H1 (cell line): Measurements from ENCODE around the gene FRMD3. TPM values are rescaled to one million over a fixed set of nuclear protein-coding genes. Genes with fewer than 3 reads are reported as not detected.
A peak's percentile ranks its signal among the peaks of the same experiment; 100 is the strongest.

ENCODE experiments used
- CTCF ChIA-PET: fragments of 300-600 bp; sonication (Branson Sonifier 250); formaldehyde crosslinking; loops from one replicate; lab custom pipeline; 2021; ENCODE audit not compliant: partially characterized antibody; lab: Charles Lee
- POLR2A ChIA-PET: fragments of 300-600 bp; sonication (Branson Sonifier 250); formaldehyde crosslinking; loops from one replicate; lab custom pipeline; 2021; ENCODE audit warnings: inconsistent platforms; ENCODE audit not compliant: partially characterized antibody; lab: Charles Lee
- DNase-seq, 2 experiments: peaks; one replicate each; pipeline versions ENCODE4 v3.0.0 to v3.0.0-alpha.2; 2010 to 2022; ENCODE audit warnings: low spot score in 2 of 2, low read depth in 1 of 2, mixed read lengths in 1 of 2
- FAIRE-seq: peaks from 2 replicates; lab custom pipeline; 2011; peaks lifted over from hg19 to GRCh38; lab: Jason Lieb, UNC
- H2AFZ ChIP-seq: 2 replicates; pipeline ENCODE4 v1.8.1; 2012; ENCODE audit warnings: low read length, inconsistent platforms
- H2AK5ac ChIP-seq: 2 replicates; pipeline ENCODE4 v1.6.1; 2013; ENCODE audit warnings: low read depth, low read length
- H2BK120ac ChIP-seq: replicated peaks from 2 replicates; pipeline ENCODE3; 2013; ENCODE audit warnings: low read depth, low read length, inconsistent platforms
- H2BK12ac ChIP-seq: 2 replicates; pipeline ENCODE4 v1.6.1; 2013; ENCODE audit warnings: low read depth, low read length
- H2BK15ac ChIP-seq: 2 replicates; pipeline ENCODE4 v1.6.1; 2013; ENCODE audit warnings: low read length
- H2BK20ac ChIP-seq: 2 replicates; pipeline ENCODE4 v1.6.1; 2013; ENCODE audit warnings: low read length
- H2BK5ac ChIP-seq: 2 replicates; pipeline ENCODE4 v1.6.1; 2013; ENCODE audit warnings: low read depth, low read length
- H3K14ac ChIP-seq: 2 replicates; pipeline ENCODE4 v1.6.1; 2013; ENCODE audit warnings: inconsistent platforms; ENCODE audit not compliant: insufficient read length
- H3K18ac ChIP-seq: 2 replicates; pipeline ENCODE4 v1.6.1; 2013; ENCODE audit warnings: low read length; ENCODE audit errors: extremely low read depth
- H3K23ac ChIP-seq: 2 replicates; pipeline ENCODE4 v1.6.1; 2013; ENCODE audit warnings: inconsistent platforms; ENCODE audit not compliant: insufficient read length
- H3K23me2 ChIP-seq: 2 replicates; pipeline ENCODE4 v1.6.1; 2013; ENCODE audit warnings: low read depth, low read length
- H3K27ac ChIP-seq: 2 replicates; pipeline ENCODE4 v1.6.1; 2011; ENCODE audit warnings: low read depth, low read length, inconsistent platforms
- H3K27me3 ChIP-seq, 4 experiments: replicated peaks in 1 of 4; 1 replicate in 1 of 4; 2 replicates in 3 of 4; pipeline versions ENCODE4 v1.6.1 to v1.8.1; 2011 to 2013; ENCODE audit warnings: low read length in 3 of 4, mild to moderate bottlenecking in 3 of 4, inconsistent platforms in 2 of 4, mixed read lengths in 2 of 4, moderate library complexity in 1 of 4; ENCODE audit not compliant: control insufficient read depth in 3 of 4, insufficient read depth in 3 of 4; ENCODE audit errors: extremely low read depth in 1 of 4
- H3K36me3 ChIP-seq, 4 experiments: 2 replicates each; pipeline versions ENCODE4 v1.6.1 to v1.8.1; 2011 to 2013; ENCODE audit warnings: mild to moderate bottlenecking in 4 of 4, low read length in 3 of 4, moderate library complexity in 2 of 4, control low read depth in 1 of 4, inconsistent platforms in 1 of 4; ENCODE audit not compliant: insufficient read depth in 4 of 4, control insufficient read depth in 2 of 4
- H3K4ac ChIP-seq: replicated peaks from 2 replicates; pipeline ENCODE3; 2013; ENCODE audit warnings: low read length, low read depth, mixed read lengths, inconsistent platforms; ENCODE audit not compliant: insufficient read length
- H3K4me1 ChIP-seq, 4 experiments: replicated peaks in 1 of 4; 1 replicate in 1 of 4; 2 replicates in 3 of 4; pipeline versions ENCODE4 v1.6.1 to v1.8.1; 2011 to 2013; ENCODE audit warnings: low read length in 3 of 4, inconsistent platforms in 2 of 4, mixed read lengths in 1 of 4; ENCODE audit not compliant: insufficient read depth in 4 of 4, control insufficient read depth in 3 of 4
- H3K4me2 ChIP-seq, 2 experiments: 2 replicates each; pipeline versions ENCODE4 v1.6.1 to v1.8.1; 2011 to 2013; ENCODE audit warnings: low read depth in 2 of 2, low read length in 2 of 2, control low read depth in 1 of 2, inconsistent platforms in 1 of 2, mild to moderate bottlenecking in 1 of 2; ENCODE audit not compliant: insufficient read depth in 1 of 2
- H3K4me3 ChIP-seq, 4 experiments: fragments of 200-600, 300-600 bp in 1 of 4; sonication (generic), shearing (Covaris generic), sonication (Bioruptor Twin) in 1 of 4; 2 replicates each; pipeline versions ENCODE4 v1.5.1 to v1.8.1; 2011 to 2016; ENCODE audit warnings: low read length in 4 of 4, low read depth in 3 of 4, control low read depth in 2 of 4, inconsistent platforms in 2 of 4, mild to moderate bottlenecking in 2 of 4, mixed read lengths in 1 of 4, moderate library complexity in 1 of 4; ENCODE audit not compliant: insufficient read depth in 2 of 4; ENCODE audit errors: extremely low read depth in 1 of 4
- H3K56ac ChIP-seq: replicated peaks from 2 replicates; pipeline ENCODE3; 2013; ENCODE audit warnings: low read depth, mild to moderate bottlenecking, mixed read lengths, low read length, inconsistent platforms; ENCODE audit not compliant: insufficient read length
- H3K79me1 ChIP-seq: 2 replicates; pipeline ENCODE4 v1.6.1; 2013; ENCODE audit warnings: low read depth, low read length, control low read depth
- H3K79me2 ChIP-seq, 2 experiments: 2 replicates each; pipeline versions ENCODE4 v1.6.1 to v1.8.1; 2012 to 2013; ENCODE audit warnings: low read length in 2 of 2, mild to moderate bottlenecking in 2 of 2, inconsistent platforms in 1 of 2; ENCODE audit not compliant: insufficient read depth in 2 of 2, control insufficient read depth in 1 of 2
- H3K9ac ChIP-seq, 4 experiments: replicated peaks in 1 of 4; 1 replicate in 1 of 4; 2 replicates in 3 of 4; pipeline versions ENCODE4 v1.6.1 to v1.8.1; 2011 to 2013; ENCODE audit warnings: low read depth in 3 of 4, low read length in 3 of 4, control low read depth in 2 of 4, mild to moderate bottlenecking in 2 of 4, moderate library complexity in 2 of 4, inconsistent platforms in 1 of 4; ENCODE audit errors: extremely low read depth in 1 of 4
- H3K9me3 ChIP-seq, 2 experiments: 2 replicates each; pipeline versions ENCODE4 v1.6.1 to v1.8.1; 2012 to 2013; ENCODE audit warnings: mild to moderate bottlenecking in 2 of 2, moderate library complexity in 2 of 2, control low read depth in 1 of 2, inconsistent platforms in 1 of 2, low read depth in 1 of 2, low read length in 1 of 2, mixed read lengths in 1 of 2; ENCODE audit not compliant: insufficient read depth in 2 of 2
- H4K20me1 ChIP-seq, 2 experiments: replicated peaks in 1 of 2; 2 replicates each; pipeline versions ENCODE3 to v1.8.1; 2011 to 2013; ENCODE audit warnings: inconsistent platforms in 2 of 2, low read length in 2 of 2, mild to moderate bottlenecking in 1 of 2; ENCODE audit not compliant: insufficient read depth in 2 of 2, control insufficient read depth in 1 of 2
- H4K5ac ChIP-seq: 2 replicates; pipeline ENCODE4 v1.6.1; 2013; ENCODE audit warnings: low read length, low read depth, mixed read lengths, inconsistent platforms; ENCODE audit not compliant: insufficient read length
- H4K8ac ChIP-seq: 2 replicates; pipeline ENCODE4 v1.8.0; 2013; ENCODE audit warnings: mild to moderate bottlenecking, moderate library complexity, low read length, inconsistent platforms; ENCODE audit not compliant: insufficient read depth; ENCODE audit errors: extremely low read depth
- H4K91ac ChIP-seq: replicated peaks from 2 replicates; pipeline ENCODE3; 2013; ENCODE audit warnings: low read length, mixed read lengths, inconsistent platforms; ENCODE audit not compliant: insufficient read length
- CBX8 ChIP-seq: fragments of 300-800, 300-1000 bp; sonication (generic); IDR thresholded peaks from 2 replicates; pipeline ENCODE4 v1.7.1; 2016; ENCODE audit warnings: low read depth, low read length, borderline replicate concordance
- RNF2 ChIP-seq: fragments of 200-900, 300-1000 bp; sonication (generic); IDR thresholded peaks from 2 replicates; pipeline ENCODE4 v1.7.1; 2016; ENCODE audit warnings: borderline replicate concordance, low read depth, mild to moderate bottlenecking, antibody characterized with exemption, low read length; ENCODE audit not compliant: poor library complexity, severe bottlenecking; ENCODE audit errors: missing control alignments
- SP1 ChIP-seq: IDR thresholded peaks from 2 replicates; pipeline ENCODE4 v1.6.1; 2011; ENCODE audit warnings: low read depth, low read length
- WGBS, 2 experiments: shearing (Covaris generic) in 1 of 2; methylation state at CpG; one replicate each; pipeline versions ENCODE4 v1.1.6 to v1.1.7; 2013 to 2015; ENCODE audit warnings: low lambda C conversion rate in 2 of 2, mixed read lengths in 2 of 2, inconsistent platforms in 1 of 2, low coverage in 1 of 2, missing lambda C conversion rate in 1 of 2; ENCODE audit not compliant: insufficient replicate concordance in 2 of 2, insufficient coverage in 1 of 2, insufficient read length in 1 of 2; ENCODE audit errors: extremely low coverage in 1 of 2, missing lambda C conversion rate in 1 of 2; 5-methylcytosine and 5-hydroxymethylcytosine counted together
- polyA plus RNA-seq, 7 experiments: library from polyadenylated mRNA; depleted of rRNA in 3 of 7; stranded (reverse) in 5 of 7; unstranded in 2 of 7; fragments of >200 nt in 5 of 7; fragments of 200-250 nt in 2 of 7; gene quantifications; 1 replicate in 5 of 7; 2 replicates in 1 of 7; 4 replicates in 1 of 7; pipeline versions ENCODE4 v1.2.1 to v1.2.3, GENCODE V29; 2011 to 2013; ENCODE audit warnings: missing spikeins in 2 of 7, mixed read lengths in 2 of 7
- total RNA-seq: library from RNA; stranded (reverse); fragmentation: NEBNext Ultra II Directional; extraction: Animal tissue kit (Norgen Biotek cat#: 25700); gene quantifications from 2 replicates; pipeline ENCODE4 v1.2.1, GENCODE V29; 2021

Gene FRMD3
- total and polyA plus RNA-seq, 2 of the 8 experiments (the other 6 are each of a cell fraction or from before 2014, with no cell fraction given) = 0.15 to 1.4 TPM

GRCh38 chr9:83526901-83527300 is 11.3 kb downstream of the FRMD3 start:
- no peaks in the 10 kb centered on the region for H3K36me3 ChIP-seq
- H3K27ac ChIP-seq = no peak overlapping the region
- CTCF ChIA-PET = interaction anchor here (1.1 to 4.5 kb wide), 3 partner anchors 13 to 193 kb away, joined by 3 to 26 read pairs (median 5); no protein-coding TSS in a partner anchor

More at GRCh38 chr9:83526901-83527300, 11.3 kb downstream of the FRMD3 start:
- Histone ChIP-seq H3K4me2 (peak overlapping the region in 1 of 2 experiments; percentile 30; a peak in 1 of 4 replicates), H2BK20ac (no peak overlapping the region), H3K56ac (no peak overlapping the region), H3K14ac (no peak overlapping the region), H3K4me3 (no peak overlapping the region), H3K9me3 (peaks cover 0 to 4% of the 10 kb centered on the region in 2 experiments; a peak in 2 of 4 replicates), H2BK12ac (no peak overlapping the region), H4K91ac (no peak overlapping the region), H4K5ac (no peak overlapping the region), H3K9ac (no peak overlapping the region), H2BK15ac (no peak overlapping the region), H4K8ac (no peak overlapping the region), H3K79me1 (no peaks in the 10 kb centered on the region), H3K23ac (no peak overlapping the region), H2BK120ac (no peak overlapping the region), H4K20me1 (no peaks in the 10 kb centered on the region), H2AK5ac (no peak overlapping the region), H3K23me2 (peaks cover 3% of the 10 kb centered on the region; the same call in 1 of the 2 replicates), H2BK5ac (no peak overlapping the region), H3K4ac (no peak overlapping the region), H3K18ac (no peak overlapping the region), H3K4me1 (peaks cover 0 to 4% (median 0%) of the 10 kb centered on the region in 4 experiments; a peak in 1 of 7 replicates), H3K79me2 (no peaks in the 10 kb centered on the region), H2AFZ (no peak overlapping the region), H3K27me3 (no peaks in the 10 kb centered on the region)
- no peak for DNase-seq
- 81% methylated on average over 3 of the region's 3 CpGs; no CpG with 5 or more reads in 1 of the 2 experiments for WGBS, 2 experiments
- no peak for FAIRE-seq
- TF ChIP-seq SP1 (no peak), RNF2 (no peak), CBX8 (no peak)
- POLR2A ChIA-PET = interaction anchor here (0.6 to 1.4 kb wide), 2 partner anchors 11 to 515 kb away, joined by 3 to 4 read pairs; partner anchors contain the start of gene FRMD3
